ENCODE measurements around the gene ALG14.
"Not testable (repeated sequence)": the region's sequence is repeated elsewhere in the genome, so short reads cannot be mapped to it uniquely, and the experiment has no call there.

Gene ALG14

DNA sequence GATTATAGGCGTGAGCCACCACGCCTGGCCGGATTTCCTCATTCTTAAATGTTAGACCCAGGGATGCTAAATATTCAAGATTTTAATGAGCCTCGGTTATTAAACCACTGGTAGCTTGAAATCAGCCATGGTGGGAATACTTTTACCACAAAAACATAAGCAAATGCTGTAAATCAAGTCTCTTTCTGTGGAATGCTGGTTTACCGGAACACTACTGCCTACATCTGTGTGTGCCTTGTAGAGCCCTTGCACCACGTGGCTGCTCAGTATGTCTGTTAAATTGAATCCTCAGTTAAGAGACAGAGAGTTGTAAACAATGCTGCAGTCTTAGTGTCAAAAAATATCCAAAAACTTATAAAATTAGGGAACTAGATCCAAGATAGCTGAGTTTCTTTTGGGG, 119.0 kb downstream of the ALG14 start:
- no peak for DNase-seq (ENCODE audit: low spot score)

DNA sequence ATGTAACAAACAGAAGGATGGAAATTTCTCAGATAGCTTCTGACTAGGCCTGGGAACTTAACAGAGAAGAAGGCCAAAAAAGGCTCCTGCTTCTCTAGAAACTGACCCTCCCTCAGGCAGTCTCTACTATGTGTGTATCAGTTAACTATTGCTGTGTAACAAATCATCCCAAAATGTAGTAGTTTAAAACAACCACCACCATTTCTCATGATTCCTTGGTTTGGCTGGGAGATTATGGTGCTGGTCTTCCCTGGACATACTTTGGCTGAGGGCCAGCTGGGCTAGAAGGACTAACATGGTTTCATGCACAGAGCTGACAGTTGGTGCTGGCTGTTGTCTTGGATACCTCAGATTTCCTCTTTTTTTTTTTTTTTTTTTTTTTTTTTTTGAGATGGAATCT, 119.6 kb downstream of the ALG14 start:
- no peak for DNase-seq (ENCODE audit: low spot score)

DNA sequence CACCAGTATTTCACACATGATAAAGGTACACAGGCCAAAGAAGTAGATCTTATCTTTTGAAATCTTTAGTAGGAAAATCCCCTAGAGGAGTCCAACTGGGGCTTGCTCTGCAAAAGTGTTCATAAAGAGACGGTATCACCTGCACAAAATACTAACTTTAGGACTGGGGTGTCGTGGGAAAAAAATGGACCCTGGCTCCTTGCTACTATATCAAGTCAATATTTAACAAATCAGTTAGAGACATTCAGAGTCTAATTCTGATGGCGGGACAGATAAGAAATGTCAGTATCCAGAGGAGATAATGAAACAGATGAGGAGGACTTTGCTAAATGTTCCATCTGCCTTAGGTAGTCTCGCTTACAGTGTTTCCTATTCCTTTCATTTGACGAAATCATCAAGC, 120.2 kb downstream of the ALG14 start:
- no peak for DNase-seq (ENCODE audit: low spot score)

DNA sequence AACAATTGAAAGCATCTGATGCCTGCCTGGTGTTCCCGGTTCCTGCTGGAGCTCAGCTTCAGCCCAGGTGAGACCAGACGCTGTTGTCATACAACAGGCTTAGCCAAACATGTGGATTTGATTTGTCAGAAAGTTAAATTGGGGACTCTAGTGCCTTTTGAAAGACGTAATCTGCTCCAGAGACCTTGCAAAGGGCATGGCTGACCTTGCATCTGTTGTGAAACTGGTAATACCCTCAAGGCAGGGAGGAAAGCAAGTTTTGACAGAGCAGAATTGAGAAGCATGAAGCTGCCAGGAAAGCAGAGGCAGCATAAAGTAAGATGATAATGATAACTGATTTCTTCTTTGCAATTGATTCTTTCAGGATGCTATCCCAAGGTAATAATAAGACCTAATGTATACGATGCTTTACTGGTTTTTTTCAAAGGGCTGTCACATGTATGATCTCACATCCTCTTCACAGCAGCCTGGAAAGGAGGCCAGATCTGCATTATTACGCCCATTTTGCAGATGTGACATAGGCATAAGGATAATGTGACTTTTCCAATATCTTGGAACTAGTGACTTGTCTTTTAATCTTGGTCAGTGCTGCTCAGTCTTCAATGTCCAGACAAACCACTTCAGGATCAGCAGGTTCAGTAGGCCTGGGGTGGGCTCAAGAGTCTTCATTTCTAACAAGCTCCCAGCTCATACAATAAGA, 121.1 kb downstream of the ALG14 start:
- DNase-seq (ENCODE audit: low spot score), result no peak

DNA sequence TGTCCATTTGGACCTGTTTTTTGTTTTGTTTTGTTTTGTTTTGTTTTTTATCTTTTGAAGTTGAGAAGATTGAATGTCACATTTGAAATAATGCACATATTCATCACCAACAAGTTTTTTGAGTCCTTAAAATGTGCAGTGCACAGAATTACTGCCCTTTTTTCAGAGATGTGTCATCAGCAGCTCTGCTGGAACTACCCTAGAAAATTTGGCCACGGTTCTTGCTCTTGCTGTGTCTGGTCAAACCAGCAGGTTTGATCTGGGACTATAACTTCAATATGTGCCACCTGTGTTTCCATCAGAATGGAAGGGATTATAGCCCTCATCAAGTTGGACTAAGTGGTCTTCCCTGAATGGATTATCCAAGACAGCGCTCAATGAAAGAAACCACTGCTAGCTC, 121.7 kb downstream of the ALG14 start:
- no peak for DNase-seq (ENCODE audit: low spot score)

DNA sequence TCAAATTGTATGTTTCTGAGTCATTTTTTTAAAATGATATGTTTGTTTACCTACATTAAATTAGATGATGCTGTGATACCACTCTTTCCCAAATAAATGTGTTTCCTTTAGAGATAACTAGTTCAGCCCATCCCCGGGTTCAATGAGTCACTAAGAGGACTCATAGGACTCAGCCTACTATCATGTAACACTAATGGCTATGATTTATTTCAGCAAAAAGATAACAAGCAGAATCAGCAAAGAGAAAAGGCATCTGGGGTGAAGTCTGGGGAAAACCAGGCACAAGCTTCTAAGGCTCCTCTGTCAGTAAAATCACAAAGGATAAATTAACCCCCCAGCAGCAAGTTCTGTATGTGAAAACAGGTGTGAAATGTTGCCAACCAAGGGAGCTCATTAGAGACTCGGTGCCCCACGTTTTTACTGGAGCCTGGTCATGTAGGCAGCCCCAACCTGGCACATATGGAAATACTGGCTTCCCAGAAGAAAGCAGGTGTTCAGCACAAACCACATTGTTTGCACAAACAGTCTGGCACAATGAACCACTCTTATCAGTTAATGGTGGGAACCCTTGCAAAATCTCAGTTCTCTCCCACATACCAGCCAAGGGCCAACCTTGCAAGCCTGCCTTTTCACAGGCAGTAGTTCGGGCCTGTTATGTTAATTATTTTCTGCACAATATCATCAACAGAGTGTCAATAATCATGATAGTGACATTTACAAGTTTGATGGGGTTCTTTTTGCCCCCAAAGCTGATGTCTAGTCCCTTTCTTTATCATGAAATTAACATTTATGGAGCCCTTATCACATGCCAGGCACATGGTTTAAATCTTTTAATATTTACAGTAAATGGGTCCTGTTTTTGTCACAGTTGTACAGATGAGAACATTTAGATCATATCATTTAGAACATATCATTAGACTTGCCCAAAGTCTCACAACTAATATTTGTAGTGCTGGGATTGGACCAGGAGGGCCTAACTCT, 122.8 kb downstream of the ALG14 start:
- no peak for DNase-seq (ENCODE audit: low spot score)

DNA sequence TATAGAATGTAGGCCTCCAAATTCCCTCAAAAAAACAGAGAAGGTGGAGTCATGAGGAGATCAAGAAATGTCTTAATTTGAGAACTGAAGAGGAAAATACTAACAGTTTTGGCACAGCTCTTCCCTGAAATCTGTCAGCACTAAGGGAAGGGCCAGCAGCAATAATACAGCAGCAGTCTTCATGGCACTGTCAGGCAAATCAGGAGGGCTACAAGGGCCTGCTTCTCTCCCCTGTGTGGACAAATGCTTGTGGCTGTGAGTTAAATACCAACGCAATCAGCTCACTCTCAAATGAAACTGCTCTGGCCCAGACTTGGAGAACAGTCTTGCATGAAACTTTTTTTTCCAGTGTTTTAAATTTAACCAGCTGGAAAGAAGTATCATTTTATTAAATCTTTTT, 125.3 kb downstream of the ALG14 start:
- DNase-seq (ENCODE audit: low spot score), result no peak

DNA sequence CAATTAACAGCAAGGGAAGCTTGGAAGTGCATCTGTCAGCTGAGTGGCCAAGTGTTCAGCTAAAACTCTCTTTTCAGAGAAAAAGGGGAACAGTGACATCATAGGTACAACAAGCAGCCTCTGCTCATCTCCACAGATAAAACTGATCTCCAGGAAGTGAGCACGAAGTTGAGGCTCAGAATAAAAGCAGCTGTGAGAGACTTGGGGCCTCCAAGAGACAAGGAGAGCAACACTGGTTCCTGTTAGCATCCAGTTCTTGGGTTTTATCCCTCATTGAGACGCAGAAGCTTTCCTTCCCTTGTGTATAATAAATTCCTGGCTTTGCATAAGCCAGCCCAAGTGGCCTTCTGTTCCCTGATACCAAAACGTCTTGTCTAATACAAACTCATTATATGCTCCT, 125.9 kb downstream of the ALG14 start:
- no peak for DNase-seq (ENCODE audit: low spot score)

DNA sequence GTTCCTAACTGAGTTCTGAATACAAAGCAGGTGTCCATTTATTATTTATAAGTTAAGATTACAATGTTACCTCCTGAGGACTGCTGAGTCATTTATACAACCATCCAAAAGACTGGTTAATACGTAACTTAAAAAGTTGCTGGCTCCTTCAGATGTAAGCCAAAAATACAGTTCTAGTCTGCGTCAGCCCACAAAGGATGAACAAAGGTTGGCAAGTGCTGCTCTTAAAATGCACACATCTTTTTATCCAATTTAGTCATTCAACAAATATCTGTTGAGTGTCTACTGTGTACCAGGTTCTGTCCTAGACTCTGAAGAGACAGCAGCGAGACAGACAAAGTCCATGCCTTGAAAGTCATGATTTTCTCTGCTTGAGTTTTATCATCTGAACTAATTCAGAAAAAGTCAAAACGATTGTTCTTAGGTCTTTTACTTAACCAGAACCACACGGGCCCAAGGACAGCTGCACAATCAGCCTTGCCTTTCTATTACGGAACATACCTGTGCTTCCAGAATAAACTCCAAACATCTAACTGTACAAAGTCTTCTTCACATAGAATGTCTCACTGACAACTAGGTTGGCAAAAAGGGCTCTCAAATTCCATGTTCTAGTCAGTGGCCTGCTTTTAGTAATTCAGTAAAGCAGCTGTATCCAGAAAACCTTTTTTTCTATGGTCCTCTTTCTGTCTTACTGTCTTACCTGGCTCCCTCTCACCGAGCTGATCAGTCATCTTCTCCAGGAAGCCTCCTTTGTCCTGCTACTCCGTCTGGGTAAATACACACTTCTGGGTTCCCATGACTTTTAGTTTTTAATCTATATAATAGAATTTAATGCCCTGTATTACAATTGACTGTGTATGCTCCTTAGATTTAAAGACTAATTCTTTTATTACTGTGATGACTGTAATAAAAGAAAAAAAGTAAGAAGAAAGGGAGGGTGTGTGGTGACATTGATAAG, 130.3 kb downstream of the ALG14 start:
- no peak for DNase-seq (ENCODE audit: low spot score)

DNA sequence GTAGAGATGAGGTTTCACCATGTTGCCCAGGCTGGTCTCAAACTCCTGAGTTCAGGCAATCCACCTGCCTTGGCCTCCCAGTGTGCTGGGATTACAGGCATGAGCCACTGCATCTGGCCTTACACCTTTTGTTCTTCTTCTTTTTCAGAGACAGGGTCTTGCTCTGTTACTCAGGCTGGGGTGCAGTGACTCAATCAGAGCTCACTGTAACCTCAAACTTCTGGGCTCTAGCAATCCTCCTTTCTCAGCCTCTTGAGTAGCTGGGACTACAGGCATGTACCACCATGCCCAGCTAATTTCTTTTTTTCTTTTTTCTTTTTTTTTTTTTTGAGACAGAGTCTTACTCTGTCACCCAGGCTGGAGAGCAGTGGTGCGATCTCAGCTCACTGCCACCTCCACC, 131.3 kb downstream of the ALG14 start:
- DNase-seq (ENCODE audit: low spot score), result not testable (repeated sequence)

DNA sequence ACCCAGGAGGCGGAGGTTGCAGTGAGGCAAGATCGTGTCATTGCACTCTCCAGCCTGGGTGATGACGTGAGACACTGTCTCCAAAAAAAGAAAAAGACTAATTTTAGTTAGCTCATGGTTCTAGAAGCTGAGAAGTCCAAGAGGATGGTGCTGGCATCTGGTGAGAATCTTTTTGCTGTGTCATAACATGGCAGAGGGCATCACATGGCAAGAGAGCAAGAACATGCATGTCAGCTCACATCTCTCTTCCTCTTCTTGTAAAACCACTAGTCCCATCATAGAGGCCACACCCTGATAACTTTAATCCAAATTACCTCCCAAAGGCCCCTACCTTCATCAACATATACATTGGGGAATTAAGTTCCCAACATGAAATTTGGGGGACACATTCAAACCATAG, 132.0 kb downstream of the ALG14 start:
- DNase-seq (ENCODE audit: low spot score), result no peak

DNA sequence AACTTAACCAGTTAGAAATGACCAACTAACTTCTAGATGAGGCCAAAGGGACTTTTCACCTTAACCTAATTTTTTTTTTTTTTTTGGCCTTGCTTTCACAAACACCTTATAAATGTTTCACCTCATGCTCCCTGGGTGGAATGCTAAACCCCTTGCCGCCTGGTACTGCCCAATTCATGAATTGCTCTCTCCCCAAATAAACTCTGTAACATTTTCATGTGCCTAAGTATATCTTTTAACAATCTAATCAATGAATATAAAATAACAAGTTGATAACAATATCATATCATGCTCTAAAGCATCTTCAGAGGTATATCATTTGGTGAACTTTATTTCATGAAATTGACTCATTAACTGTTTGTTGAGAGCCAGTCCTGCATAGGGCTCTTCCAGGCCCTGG, 134.9 kb downstream of the ALG14 start:
- DNase-seq (ENCODE audit: low spot score), result no peak

DNA sequence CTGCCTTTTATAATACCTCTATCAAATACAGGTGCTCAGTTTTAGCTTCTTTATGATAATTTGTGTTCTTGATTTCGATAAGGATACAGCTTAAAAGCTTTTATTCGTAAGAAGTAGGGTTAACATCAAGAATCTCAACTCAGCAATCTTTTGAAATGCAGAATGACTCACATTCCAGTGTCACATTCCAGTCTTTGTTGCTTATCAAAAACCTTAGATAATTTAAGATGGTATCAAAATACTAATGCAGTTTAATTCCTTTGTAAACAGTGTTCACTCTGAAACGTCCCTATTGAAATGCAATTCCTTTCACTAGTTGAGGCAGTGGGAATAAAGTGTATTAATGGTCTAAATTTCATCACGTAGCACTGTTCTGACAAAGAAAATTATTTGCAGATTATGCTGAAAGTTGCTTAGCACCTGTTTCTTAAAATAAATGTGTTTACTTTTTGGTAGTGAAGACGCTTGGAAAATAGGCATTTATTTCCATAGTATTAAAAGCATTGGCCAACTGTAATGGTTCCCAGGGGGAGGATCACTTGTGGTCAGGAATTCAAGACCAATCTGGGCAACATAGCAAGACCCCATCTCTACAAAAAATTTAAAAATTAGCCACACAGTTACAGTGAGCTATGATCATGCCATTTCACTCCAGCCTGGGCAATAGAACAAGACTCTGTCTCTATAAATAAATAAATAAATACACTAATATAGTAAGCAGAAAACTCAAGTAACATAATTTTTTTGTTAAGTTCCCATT, 135.7 kb downstream of the ALG14 start:
- no peak for DNase-seq (ENCODE audit: low spot score)

DNA sequence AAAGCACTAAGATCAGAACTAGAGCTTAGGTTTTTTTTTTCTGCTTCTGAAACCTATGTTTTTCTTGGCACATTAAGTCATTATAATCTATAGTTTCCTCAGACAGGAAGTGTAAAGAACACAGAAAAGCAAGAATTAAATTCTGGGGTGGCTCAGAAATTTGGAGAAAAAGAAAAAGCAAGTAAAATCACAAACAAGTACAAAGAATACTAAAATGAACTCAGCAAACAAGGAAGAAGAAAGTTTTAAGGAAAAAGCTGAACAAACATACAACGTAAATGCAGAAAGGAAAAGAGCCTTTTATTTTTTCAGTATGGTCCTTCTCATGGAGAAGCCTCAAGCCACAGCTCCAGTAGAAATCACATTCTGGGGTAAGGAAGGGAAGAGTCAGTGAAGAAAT, 137.3 kb downstream of the ALG14 start:
- no peak for DNase-seq (ENCODE audit: low spot score)

DNA sequence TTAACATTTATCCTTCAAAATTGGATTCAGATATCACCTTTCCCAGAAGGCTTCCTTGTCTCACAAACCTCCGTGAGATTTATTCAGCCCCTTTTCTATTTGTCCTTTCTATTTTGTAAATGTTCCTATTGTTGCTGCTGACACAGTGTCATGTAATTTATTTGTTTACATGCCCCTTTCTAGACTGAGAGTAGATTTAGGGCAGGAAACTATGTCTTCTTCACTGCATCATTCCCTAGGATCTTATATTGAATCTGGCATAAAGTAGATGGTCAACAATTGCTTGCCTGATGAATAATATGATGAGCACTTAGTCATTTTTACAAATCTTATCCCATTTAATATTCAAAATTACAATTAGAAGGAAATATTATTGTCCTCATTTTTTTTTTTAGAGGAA, 137.7 kb downstream of the ALG14 start:
- no peak for DNase-seq (ENCODE audit: low spot score)

DNA sequence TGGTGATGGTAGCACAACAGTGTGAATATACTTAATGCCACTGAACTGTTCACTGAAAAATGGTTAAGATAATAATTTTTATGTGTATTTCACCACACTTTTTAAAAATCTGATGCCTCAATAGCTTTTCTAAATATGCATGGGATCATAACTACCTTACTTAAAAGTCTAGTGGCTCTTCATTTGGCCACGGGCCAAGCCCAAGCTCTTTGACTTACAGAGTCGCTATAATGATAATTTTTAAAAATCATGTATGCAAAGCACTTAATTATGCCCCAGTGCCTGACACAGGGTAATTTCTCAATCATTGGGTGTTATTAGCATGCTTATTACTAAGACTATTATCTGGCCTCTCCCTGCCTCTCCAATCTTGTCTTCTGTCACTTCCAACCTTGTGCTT, 138.2 kb downstream of the ALG14 start:
- no peak for DNase-seq (ENCODE audit: low spot score)

DNA sequence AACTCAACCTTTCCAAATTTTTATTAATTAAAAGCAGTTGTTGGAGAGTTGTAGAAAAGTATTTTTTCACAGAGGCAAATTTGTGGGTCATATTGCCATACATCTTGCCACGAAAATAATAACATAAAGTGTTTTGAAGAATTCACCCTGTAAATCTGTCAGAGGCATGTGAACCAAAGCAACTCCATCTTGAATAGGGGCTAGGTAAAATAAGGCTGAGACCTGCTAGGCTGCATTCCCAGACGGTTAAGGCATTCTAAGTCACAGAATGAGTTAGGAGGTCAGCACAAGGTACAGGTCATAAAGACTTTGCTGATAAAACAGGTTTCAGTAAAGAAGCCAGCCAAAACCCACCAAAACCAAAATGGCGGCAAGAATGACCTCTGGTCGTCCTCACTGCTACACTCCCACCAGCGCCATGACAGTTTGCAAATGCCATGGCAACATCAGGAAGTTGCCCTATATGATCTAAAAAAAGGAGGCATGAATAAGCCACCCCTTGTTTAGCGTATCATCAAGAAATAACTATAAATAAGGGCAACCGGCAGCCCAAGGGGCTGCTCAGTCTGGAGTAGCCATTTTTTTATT, 141.4 kb downstream of the ALG14 start:
- no peak for DNase-seq (ENCODE audit: low spot score)

DNA sequence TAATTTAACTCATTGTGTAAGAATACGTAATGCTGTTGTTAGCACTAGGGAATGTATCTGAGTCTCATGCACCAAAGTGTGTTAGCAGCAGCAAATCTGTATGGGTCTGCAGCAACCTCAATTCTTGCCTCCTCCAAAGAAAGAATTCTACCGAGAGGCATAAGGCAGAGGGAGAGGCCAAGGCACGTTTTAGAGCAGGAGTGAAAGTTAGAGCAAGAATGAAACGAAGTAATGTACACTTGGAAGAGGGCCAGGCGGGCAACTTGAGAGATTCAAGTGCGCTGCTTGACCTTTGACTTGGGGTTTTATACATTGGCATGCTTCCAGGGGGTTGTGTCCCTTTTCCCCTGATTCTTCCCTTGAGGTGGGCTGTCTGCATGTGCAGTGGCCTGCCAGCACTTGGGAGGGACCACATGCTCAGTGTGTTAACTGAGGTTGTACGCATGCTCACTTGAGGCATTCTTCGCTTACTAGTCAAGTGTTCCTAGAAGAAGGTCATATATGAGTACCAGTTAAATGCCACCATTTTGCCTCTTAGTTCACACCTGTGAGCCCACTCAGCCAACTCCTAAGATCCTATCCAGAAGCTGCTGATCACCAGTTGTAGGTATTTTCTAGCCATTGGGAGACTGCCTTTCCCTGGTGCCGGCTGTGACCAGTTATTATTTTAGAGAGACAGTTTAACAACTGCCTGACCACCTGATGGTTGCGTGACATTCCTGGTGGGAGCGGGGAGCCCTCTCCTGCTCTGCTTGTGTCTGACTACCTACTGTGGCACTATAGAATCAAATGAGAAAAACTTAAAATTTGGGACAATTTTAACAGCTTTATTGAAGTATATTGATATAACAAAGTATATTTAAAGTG, 143.2 kb downstream of the ALG14 start:
- no peak for DNase-seq (ENCODE audit: low spot score)

DNA sequence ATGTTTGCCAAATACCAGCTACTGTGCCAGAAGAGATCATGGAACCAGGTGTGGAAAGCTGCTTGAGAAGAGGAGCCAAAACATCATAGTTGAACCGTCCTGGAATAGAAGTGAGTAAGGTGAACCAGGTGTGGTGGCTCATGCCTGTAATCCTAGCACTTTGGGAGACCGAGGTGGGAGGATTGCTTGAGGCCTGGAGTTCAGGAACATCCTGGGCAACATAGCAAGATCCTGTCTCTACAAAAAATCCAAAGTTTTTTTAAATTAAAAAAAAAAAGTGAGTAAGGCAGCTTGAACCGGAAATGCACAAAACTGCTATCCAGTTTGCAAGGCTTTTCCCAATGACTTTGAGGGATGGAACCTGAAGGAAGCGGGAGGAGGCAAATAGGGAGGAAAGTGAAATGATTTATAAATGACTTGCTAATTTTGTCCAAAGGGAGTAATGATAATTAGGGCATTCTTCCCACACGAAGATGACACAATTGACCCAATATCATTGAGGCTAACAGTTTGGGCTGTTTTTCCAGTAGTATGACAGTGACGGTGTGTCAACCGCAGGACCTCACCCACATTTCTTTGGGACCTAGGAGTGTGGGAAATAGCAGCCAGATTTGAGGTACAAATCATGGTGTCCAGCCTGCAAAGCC, 144.3 kb downstream of the ALG14 start:
- no peak for DNase-seq (ENCODE audit: low spot score)

All from hematopoietic multipotent progenitor cell treated with erythropoietin and hydrocortisone succinate and interleukin-3 and kit ligand, for 17 days (in vitro differentiated cells).